SH-SY5Y (cell line): ENCODE measurements around the gene TMEM132A.

ENCODE experiments used
- GATA2 ChIP-seq: IDR thresholded peaks from 2 replicates; pipeline ENCODE4 v1.6.1; 2011; ENCODE audit warnings: mild to moderate bottlenecking, low read depth, low read length
- GATA3 ChIP-seq: IDR thresholded peaks from 2 replicates; pipeline ENCODE4 v1.6.1; 2011; ENCODE audit warnings: low read depth, mild to moderate bottlenecking, low read length, moderate library complexity

The TMEM132A gene

DNA sequence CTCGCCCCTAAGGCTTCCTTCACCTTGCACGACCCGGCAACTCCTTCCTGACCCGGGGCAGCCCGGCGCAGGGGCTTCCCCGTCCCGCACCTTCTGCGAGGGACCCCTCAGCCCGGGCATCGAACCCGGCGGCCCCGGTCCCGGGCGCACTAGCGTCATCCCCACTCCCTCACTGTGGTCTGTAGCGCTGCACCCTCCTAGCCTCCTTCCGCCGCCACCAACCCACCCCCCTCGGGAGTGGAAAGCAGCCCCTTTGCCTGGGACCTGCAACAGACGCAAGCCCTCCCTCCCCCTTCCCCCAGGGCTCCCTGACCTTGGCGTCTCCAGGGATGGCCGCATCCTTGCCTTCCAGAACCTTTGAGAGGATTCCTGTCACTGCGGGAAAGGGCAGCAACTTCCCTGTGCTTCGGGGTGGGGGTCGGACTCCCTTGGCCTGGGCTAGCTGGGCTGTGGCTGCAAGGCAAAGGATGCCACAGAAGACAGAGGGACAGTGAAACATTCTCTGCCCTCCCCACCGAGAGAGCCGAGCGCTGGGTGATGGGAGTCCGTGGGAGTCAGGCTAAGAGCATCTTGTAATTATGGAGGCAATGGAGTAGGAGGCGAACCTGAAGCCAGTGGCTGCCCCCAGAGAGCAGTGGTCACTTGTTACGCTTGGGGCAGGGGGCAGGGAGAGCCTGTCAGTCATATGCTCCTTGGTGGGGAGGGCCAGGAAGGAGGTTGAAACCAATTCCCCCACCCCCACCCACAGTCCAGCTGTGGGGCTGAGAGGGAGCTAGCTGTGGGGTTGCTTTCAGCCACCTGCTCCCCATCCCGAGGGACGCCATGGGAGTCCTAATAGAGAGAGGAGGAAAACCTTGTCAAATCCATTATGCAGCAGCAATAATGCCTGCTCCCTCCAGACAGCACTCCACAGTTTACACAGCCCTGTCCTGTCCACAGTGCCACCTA is 920 bp downstream of the TMEM132A start:
- TF ChIP-seq GATA3 (no peak), GATA2 (no peak)

DNA sequence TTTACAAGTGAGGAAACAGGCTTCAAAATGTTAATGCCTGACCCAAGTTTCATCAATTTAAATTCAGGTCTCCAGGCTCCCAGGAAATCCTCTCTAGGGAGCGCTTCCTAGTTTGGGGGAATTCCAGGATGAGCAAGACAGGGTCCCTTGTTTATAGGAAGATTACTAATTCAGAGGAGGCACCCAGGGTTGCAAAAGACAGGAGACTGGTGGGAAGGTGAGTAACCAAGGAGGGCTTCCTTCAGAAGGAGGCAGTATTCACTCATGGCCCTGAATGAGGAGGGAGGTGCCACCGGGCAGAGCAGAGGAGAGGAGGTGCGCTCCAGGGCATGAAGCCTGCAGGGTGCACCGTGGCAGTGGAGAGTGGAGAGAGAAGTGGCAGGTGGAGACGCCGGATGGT is 1.6 kb downstream of the TMEM132A start:
- TF ChIP-seq GATA3 = no peak
- TF ChIP-seq GATA2 = no peak

DNA sequence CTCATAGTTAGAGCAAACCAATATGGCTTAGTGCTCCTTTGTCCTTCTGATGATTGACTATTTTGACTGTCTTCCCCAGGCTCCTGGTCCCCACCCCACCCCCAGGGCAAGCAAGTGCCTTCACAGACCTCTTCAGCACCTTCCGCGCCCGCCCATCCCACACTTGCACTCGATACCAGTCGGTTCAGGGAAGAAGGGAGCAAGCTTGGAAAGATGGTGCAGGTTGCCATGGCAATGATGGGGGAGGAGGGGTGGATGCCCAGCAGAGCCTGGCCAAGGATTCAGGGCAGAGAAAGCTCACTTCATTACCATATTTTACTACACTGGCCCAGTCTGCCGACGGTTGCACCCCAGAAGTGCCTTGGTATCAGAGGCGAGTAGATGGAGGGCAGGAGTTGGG is 2.2 kb downstream of the TMEM132A start:
- TF ChIP-seq GATA3 (no peak), GATA2 (no peak)

DNA sequence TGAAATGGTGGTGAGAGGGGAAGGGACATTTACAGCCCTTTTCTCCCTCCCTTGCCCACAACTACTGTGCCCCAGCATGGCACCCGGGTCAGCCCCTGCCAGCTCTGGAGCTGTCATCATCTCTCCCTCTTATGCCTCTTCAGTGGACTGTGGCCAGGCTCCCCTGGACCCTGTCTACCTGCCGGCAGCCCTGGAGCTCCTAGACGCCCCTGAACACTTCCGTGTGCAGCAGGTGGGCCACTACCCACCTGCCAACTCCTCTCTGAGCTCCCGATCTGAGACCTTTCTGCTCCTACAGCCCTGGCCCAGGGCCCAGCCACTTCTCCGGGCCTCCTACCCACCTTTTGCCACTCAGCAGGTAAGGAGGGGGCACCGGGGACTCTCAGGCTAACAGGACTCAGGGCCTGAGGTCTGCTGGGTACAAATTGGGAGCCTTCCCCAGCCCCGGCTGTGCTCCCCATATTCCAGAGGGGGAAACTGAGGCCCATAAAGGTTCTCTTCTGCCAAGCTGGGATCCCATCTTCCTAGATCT is 2.9 kb downstream of the TMEM132A start:
- TF ChIP-seq GATA3 (no peak), GATA2 (no peak)

DNA sequence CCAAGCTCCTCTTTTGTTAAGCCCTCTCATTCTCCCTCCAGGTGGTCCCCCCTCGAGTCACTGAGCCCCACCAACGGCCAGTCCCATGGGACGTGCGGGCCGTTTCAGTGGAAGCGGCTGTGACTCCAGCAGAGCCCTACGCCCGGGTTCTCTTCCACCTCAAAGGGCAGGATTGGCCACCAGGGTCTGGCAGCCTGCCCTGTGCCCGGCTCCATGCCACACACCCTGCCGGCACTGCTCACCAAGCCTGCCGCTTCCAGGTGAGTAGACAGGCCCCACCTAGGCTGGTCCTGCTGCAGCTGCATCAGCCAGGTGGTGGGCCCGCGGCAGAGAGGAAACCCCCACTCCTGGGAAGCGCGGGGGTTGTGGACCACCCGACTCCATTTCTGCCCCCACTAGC is 3.3 kb downstream of the TMEM132A start:
- TF ChIP-seq GATA2 = no peak
- TF ChIP-seq GATA3 = no peak

DNA sequence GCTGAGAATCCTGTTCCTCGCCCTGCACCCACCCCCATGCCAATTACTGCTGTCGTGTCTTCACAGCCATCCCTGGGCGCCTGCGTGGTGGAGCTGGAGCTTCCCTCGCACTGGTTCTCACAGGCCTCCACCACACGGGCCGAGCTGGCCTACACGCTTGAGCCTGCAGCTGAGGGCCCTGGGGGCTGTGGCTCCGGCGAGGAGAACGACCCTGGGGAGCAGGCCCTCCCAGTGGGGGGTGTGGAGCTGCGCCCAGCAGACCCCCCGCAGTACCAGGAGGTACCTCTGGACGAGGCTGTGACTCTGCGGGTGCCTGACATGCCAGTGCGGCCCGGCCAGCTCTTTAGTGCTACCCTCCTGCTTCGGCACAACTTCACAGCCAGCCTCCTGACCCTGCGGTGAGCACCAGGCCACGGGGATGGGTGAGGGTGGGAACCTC is 4.3 kb downstream of the TMEM132A start:
- TF ChIP-seq GATA2 (no peak), GATA3 (no peak)

DNA sequence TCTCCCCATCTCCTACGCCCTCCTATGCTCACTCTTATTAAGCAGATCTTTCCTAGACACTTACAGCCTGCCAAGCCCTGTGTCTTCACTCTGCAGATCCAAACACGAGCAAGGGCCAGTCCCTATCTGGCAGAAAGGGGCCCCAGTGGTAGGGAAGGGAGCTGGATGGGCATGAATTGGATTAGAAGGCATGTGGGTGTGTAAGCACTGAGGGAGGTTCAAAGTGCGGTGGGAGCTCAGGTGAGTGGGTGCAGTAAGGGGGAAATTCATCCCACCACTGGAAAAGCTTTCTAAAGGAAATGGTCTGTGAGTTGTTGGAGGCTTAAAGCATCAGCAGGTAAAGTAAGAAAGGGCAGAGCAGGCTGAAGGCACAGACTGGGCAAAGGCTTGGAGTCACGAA is 5.5 kb downstream of the TMEM132A start:
- TF ChIP-seq GATA3 (no peak), GATA2 (no peak)

DNA sequence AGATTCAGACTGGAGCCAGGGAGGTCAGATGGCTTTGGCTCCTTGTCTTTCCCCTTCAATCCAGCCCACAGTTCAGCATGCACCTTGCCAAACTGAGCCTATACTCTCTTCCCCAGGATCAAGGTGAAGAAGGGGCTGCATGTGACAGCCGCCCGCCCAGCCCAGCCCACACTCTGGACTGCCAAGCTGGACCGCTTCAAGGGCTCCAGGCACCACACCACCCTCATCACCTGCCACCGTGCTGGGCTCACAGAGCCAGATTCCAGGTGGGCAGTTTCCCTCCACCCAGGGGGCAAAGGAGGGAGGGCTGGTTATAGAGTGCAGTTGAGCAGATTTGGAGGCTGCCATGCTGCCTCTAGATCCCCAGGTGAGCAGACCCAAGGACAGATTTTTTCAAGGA is 6.1 kb downstream of the TMEM132A start:
- no peak for TF ChIP-seq GATA2
- no peak for TF ChIP-seq GATA3

DNA sequence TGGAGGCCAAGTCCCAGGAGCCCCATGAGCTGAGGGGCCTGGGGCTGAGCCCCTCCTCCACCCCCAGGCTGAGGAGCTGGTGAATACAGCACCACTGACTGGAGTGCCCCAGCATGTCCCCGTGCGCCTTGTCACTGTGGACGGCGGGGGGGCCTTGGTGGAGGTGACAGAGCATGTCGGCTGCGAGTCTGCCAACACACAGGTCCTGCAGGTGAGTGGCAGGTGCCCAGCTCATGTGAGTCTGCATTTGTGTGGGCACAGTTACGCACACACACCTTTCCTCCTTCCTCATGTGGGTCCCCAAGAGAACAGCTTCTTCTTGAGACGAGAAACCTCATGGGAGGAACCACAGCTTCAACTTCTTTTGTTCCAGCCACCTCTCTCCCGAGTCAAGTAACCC is 7.7 kb downstream of the TMEM132A start:
- TF ChIP-seq GATA2 (no peak), GATA3 (no peak)

DNA sequence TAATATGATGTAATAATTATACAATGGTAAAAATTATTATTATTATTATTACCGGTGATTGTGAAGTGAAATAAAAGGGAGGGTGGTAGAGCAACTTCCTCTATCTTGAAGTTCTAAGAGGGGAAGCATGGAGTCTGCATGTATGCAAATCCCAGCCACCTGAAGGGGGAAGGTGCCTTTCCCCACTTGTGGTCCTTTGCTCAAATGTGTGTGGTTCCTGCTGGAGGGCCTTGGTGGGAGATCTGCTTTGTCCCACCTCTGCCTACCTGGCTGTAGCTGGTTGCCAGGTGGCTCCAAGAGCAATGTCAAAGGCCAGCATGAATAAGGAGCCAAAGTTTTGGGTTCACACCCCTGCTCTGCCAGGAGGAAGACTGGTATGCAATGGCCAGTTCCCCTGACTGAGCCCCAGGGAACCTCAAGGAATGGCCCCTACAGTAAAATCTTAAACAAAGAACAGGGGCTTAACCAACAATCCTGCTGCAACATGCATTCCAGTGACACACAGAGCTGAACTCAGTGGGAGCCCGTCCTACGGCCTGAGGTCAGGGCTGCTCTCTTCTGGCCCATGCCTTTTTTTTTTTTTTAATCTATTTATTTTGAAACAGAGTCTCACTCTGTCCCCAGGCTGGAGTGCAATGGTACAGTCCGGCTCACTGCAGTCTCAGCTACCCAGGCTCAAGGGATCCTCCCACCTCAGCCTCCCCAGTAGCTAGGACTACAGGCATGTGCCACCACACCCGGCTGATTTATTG is 8.5 kb downstream of the TMEM132A start:
- TF ChIP-seq GATA2 (no peak), GATA3 (no peak)

DNA sequence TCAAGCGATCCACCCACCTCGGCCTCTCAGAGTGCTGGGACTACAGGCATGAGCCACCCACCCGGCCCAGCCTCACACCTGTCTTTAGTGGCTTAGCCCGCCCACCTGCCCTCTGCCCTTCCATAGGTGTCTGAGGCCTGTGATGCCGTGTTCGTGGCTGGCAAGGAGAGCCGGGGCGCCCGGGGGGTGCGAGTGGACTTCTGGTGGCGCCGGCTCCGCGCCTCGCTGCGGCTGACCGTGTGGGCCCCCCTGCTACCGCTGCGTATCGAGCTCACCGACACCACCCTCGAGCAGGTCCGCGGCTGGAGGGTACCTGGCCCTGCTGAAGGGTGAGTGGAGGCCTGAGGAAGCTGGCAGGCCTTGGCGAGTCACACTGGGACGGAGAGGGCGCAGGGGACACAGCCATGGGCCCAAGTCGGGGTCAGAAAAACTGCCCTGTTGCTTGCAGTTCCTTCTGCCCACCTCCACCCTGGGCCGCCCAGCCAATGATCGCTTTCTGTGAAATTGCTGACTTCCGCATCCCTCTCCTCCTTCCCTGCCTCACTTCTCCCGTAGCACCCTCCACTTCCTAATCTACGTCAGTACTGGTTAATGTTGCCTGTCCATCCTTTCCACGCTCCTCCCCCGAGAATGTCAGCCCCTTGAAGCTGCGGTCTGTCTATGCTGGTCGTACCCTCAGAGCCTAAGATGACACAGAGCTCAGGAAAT is 9.3 kb downstream of the TMEM132A start:
- TF ChIP-seq GATA3 (no peak), GATA2 (no peak)

DNA sequence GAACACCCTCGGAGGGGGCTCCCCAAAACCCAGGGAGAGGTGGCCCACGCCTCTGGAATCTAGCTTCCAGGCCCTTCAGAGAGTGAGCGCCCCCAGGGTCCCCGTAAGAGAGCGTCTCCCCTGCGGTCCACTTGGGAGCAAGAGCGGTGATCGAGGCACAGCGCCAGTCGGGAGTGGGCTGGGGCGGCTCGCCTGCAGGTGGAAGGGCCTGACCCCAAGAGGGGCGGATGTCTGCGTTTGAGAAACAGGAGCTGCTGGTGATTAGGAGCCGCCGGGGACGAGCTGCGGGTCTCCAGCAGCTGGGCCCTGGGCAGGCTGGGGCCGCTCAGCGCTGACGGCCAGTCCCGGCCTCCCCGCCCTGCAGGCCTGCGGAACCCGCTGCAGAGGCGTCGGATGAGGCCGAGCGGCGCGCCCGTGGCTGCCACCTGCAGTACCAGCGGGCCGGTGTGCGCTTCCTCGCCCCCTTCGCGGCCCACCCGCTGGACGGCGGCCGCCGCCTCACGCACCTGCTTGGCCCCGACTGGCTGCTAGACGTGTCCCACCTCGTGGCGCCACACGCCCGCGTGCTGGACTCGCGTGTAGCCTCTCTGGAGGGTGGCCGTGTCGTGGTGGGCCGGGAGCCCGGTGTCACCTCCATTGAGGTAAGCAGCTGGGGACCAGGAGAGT is 10.0 kb downstream of the TMEM132A start:
- TF ChIP-seq GATA3 = no peak
- no peak for TF ChIP-seq GATA2

DNA sequence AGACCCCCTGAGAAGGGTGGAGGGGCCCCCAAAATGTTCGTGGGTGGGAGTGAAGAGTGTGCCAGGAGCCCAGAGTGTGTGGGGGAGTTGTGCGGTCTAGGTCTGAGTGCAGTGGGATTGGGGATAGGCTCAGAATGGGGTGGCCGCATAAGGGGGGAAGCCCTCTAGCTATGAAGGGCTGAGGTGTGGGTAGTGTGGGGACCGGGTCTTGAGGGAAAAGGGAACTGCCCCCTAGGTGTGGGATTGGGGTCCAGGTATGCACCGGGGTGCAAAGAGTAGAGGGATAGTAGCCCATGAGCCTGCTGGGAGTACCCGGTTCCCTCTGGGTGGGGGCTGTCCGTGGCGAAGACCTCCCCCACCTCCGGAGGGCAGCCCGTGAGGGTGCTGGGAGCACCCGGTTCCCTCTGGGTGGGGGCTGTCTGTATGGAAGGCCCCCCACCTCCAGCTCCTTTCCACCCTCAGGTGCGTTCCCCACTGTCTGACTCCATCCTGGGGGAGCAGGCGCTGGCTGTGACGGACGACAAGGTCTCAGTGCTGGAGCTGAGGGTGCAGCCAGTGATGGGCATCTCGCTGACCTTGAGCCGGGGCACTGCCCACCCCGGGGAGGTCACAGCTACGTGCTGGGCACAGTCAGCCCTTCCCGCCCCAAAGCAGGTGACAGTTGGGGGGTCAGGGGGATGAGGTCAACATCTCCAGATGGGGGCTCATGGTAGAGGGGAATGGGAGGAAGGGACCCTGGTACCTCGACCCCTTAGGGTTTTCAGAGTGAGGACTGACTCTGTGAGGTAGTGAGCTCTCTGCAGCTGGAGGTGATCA is 10.7 kb downstream of the TMEM132A start:
- TF ChIP-seq GATA3 (no peak), GATA2 (no peak)
